Naive B cell (primary cell): Measurements from ENCODE around the gene SPATA20. TPM values are rescaled to one million over a fixed set of nuclear protein-coding genes. Genes with fewer than 3 reads are reported as not detected.

Source experiments
- ATAC-seq, 2 donors: fragments of 150-1000 bp; cut with Tn5 transposase; 2 replicates each; pipeline ENCODE4 v1.10.0; 2021; ENCODE audit warnings: low read depth in 2 of 2, mild to moderate bottlenecking in 2 of 2, moderate library complexity in 2 of 2
- DNase-seq: peaks from one replicate; pipeline ENCODE4 v3.0.0; 2022
- H3K27ac Mint-ChIP-seq, 6 donors: one replicate each; pipeline ENCODE4 v1.8.0; 2020 to 2022; ENCODE audit warnings: mild to moderate bottlenecking in 6 of 6, mixed read lengths in 6 of 6, moderate library complexity in 5 of 6, inconsistent platforms in 2 of 6
- H3K27me3 Mint-ChIP-seq, 3 donors: one replicate each; pipeline ENCODE4 v1.8.0; 2021 to 2022; ENCODE audit warnings: mixed read lengths in 3 of 3, mild to moderate bottlenecking in 1 of 3
- H3K36me3 Mint-ChIP-seq, 2 donors: one replicate each; pipeline ENCODE4 v1.8.0; 2020 to 2022; ENCODE audit warnings: mixed read lengths in 2 of 2, inconsistent platforms in 1 of 2, mild to moderate bottlenecking in 1 of 2
- H3K4me1 Mint-ChIP-seq, 3 donors: one replicate each; pipeline ENCODE4 v1.8.0; 2020 to 2022; ENCODE audit warnings: mixed read lengths in 3 of 3, inconsistent platforms in 1 of 3, mild to moderate bottlenecking in 1 of 3, moderate library complexity in 1 of 3
- H3K4me3 Mint-ChIP-seq, 8 donors: one replicate each; pipeline ENCODE4 v1.8.0; 2020 to 2022; ENCODE audit warnings: mild to moderate bottlenecking in 8 of 8, mixed read lengths in 8 of 8, moderate library complexity in 8 of 8, inconsistent platforms in 2 of 8
- H3K9me3 Mint-ChIP-seq, 7 donors: one replicate each; pipeline ENCODE4 v1.8.0; 2020 to 2022; ENCODE audit warnings: mixed read lengths in 7 of 7, mild to moderate bottlenecking in 5 of 7, inconsistent platforms in 2 of 7, moderate library complexity in 1 of 7
- polyA plus RNA-seq, 6 donors: library from polyadenylated mRNA; unstranded; fragments of 300-500 nt; fragmentation: Illumina TruSeq; gene quantifications; one replicate each; pipeline ENCODE4 v1.2.3, GENCODE V29; 2021; ENCODE audit warnings: low read depth in 6 of 6

SPATA20 gene
- polyA plus RNA-seq, 6 donors from 2014 or later: 8.2 to 17.0 (median 11.9) TPM

- DNase-seq (no peak), ATAC-seq (no peak)
- Mint-ChIP-seq H3K4me3 (no peak overlapping the region), H3K4me1 (peaks cover 6 to 11% (median 8%) of the 10 kb centered on the region in 3 donors), H3K36me3 (no peaks in the 10 kb centered on the region), H3K27me3 (peaks cover 0 to 13% (median 13%) of the 10 kb centered on the region in 3 donors), H3K27ac (no peak overlapping the region), H3K9me3 (no peaks in the 10 kb centered on the region)
Measured at GRCh38 chr17:50513495-50513894, 33.5 kb upstream of the SPATA20 start.

GRCh38 chr17:50514388-50514787, 32.6 kb upstream of the SPATA20 start:
- ATAC-seq: no peak
- Mint-ChIP-seq H3K4me3 (no peak overlapping the region), H3K27ac (no peak overlapping the region), H3K9me3 (no peaks in the 10 kb centered on the region), H3K27me3 (peaks cover 0 to 13% (median 13%) of the 10 kb centered on the region in 3 donors), H3K36me3 (no peaks in the 10 kb centered on the region), H3K4me1 (peaks cover 0 to 3% (median 0%) of the 10 kb centered on the region in 3 donors)
- DNase-seq: no peak

GRCh38 chr17:50514936-50515702, 31.9 kb upstream of the SPATA20 start:
- ATAC-seq (no peak), DNase-seq (no peak)
- no peaks in the 10 kb centered on the region for H3K4me1 Mint-ChIP-seq
- H3K4me3 Mint-ChIP-seq: no peak overlapping the region
- peaks cover 0 to 13% (median 13%) of the 10 kb centered on the region in 3 donors for H3K27me3 Mint-ChIP-seq
- H3K36me3 Mint-ChIP-seq: no peaks in the 10 kb centered on the region
- no peak overlapping the region for H3K27ac Mint-ChIP-seq
- no peaks in the 10 kb centered on the region for H3K9me3 Mint-ChIP-seq

- no peak for DNase-seq
- Mint-ChIP-seq H3K27ac (peak overlapping the region in 1 of 6 donors; percentile 9), H3K4me1 (no peaks in the 10 kb centered on the region), H3K36me3 (no peaks in the 10 kb centered on the region), H3K4me3 (no peak overlapping the region), H3K9me3 (no peaks in the 10 kb centered on the region), H3K27me3 (peaks cover 0 to 6% (median 5%) of the 10 kb centered on the region in 3 donors)
- no peak for ATAC-seq
Measured at GRCh38 chr17:50517011-50517410, 30.0 kb upstream of the SPATA20 start.

- Mint-ChIP-seq H3K27ac (peak overlapping the region in 1 of 6 donors; percentile 37), H3K4me3 (no peak overlapping the region), H3K4me1 (no peaks in the 10 kb centered on the region), H3K9me3 (no peaks in the 10 kb centered on the region), H3K36me3 (no peaks in the 10 kb centered on the region), H3K27me3 (no peaks in the 10 kb centered on the region)
- ATAC-seq (no peak), DNase-seq (no peak)
Measured at GRCh38 chr17:50517504-50518383, 29.2 kb upstream of the SPATA20 start.

GRCh38 chr17:50518384-50519023, 28.5 kb upstream of the SPATA20 start:
- H3K27ac Mint-ChIP-seq: peak overlapping the region in 1 of 6 donors; percentile 33
- no peaks in the 10 kb centered on the region for H3K4me1 Mint-ChIP-seq
- H3K36me3 Mint-ChIP-seq: no peaks in the 10 kb centered on the region
- no peak for DNase-seq
- no peak overlapping the region for H3K4me3 Mint-ChIP-seq
- no peaks in the 10 kb centered on the region for H3K9me3 Mint-ChIP-seq
- no peak for ATAC-seq
- H3K27me3 Mint-ChIP-seq: no peaks in the 10 kb centered on the region

GRCh38 chr17:50519141-50519834, 27.7 kb upstream of the SPATA20 start:
- Mint-ChIP-seq H3K27me3 (no peaks in the 10 kb centered on the region), H3K36me3 (no peaks in the 10 kb centered on the region), H3K27ac (no peak overlapping the region), H3K4me1 (no peaks in the 10 kb centered on the region), H3K4me3 (no peak overlapping the region), H3K9me3 (no peaks in the 10 kb centered on the region)
- DNase-seq (no peak), ATAC-seq (no peak)

GRCh38 chr17:50520483-50520882, 26.5 kb upstream of the SPATA20 start:
- no peak overlapping the region for H3K27ac Mint-ChIP-seq
- DNase-seq (no peak), ATAC-seq (no peak)
- no peak overlapping the region for H3K4me3 Mint-ChIP-seq
- no peaks in the 10 kb centered on the region for H3K36me3 Mint-ChIP-seq
- no peaks in the 10 kb centered on the region for H3K4me1 Mint-ChIP-seq
- no peaks in the 10 kb centered on the region for H3K9me3 Mint-ChIP-seq
- no peaks in the 10 kb centered on the region for H3K27me3 Mint-ChIP-seq

GRCh38 chr17:50521514-50521913, 25.5 kb upstream of the SPATA20 start:
- no peaks in the 10 kb centered on the region for H3K9me3 Mint-ChIP-seq
- no peak overlapping the region for H3K27ac Mint-ChIP-seq
- no peaks in the 10 kb centered on the region for H3K36me3 Mint-ChIP-seq
- no peaks in the 10 kb centered on the region for H3K4me1 Mint-ChIP-seq
- no peak for ATAC-seq
- no peak overlapping the region for H3K4me3 Mint-ChIP-seq
- no peaks in the 10 kb centered on the region for H3K27me3 Mint-ChIP-seq
- DNase-seq: no peak

GRCh38 chr17:50522766-50523165, 24.2 kb upstream of the SPATA20 start:
- no peaks in the 10 kb centered on the region for H3K4me1 Mint-ChIP-seq
- no peak overlapping the region for H3K27ac Mint-ChIP-seq
- H3K4me3 Mint-ChIP-seq: no peak overlapping the region
- H3K9me3 Mint-ChIP-seq: no peaks in the 10 kb centered on the region
- no peaks in the 10 kb centered on the region for H3K27me3 Mint-ChIP-seq
- DNase-seq: no peak
- ATAC-seq: no peak
- no peaks in the 10 kb centered on the region for H3K36me3 Mint-ChIP-seq

GRCh38 chr17:50523208-50523607, 23.8 kb upstream of the SPATA20 start:
- H3K27me3 Mint-ChIP-seq: peaks cover 0 to 2% (median under 1%) of the 10 kb centered on the region in 3 donors
- DNase-seq (no peak), ATAC-seq (no peak)
- no peaks in the 10 kb centered on the region for H3K36me3 Mint-ChIP-seq
- no peaks in the 10 kb centered on the region for H3K9me3 Mint-ChIP-seq
- H3K27ac Mint-ChIP-seq: no peak overlapping the region
- H3K4me3 Mint-ChIP-seq: no peak overlapping the region
- H3K4me1 Mint-ChIP-seq: no peaks in the 10 kb centered on the region

- ATAC-seq: no peak
- Mint-ChIP-seq H3K4me3 (no peak overlapping the region), H3K9me3 (no peaks in the 10 kb centered on the region), H3K27me3 (peaks cover 9 to 18% (median 17%) of the 10 kb centered on the region in 3 donors), H3K36me3 (no peaks in the 10 kb centered on the region), H3K4me1 (no peaks in the 10 kb centered on the region), H3K27ac (no peak overlapping the region)
- no peak for DNase-seq
Measured at GRCh38 chr17:50524838-50525237, 22.1 kb upstream of the SPATA20 start.

- DNase-seq (no peak), ATAC-seq (no peak)
- H3K4me3 Mint-ChIP-seq: no peak overlapping the region
- H3K27me3 Mint-ChIP-seq: peaks cover 29 to 40% (median 40%) of the 10 kb centered on the region in 3 donors
- H3K4me1 Mint-ChIP-seq: peaks cover 0 to 5% (median 0%) of the 10 kb centered on the region in 3 donors
- no peak overlapping the region for H3K27ac Mint-ChIP-seq
- H3K9me3 Mint-ChIP-seq: no peaks in the 10 kb centered on the region
- peaks cover 0 to 6% of the 10 kb centered on the region in 2 donors for H3K36me3 Mint-ChIP-seq
Measured at GRCh38 chr17:50527155-50527762, 19.7 kb upstream of the SPATA20 start.
